ENCODE data around the gene NR3C2. TPM values are rescaled to one million over a fixed set of nuclear protein-coding genes. Genes with fewer than 3 reads are reported as not detected.

Gene NR3C2
- polyA plus RNA-seq, 1 of the 3 experiments (the other 2 are of a cell fraction) = 0.02 TPM

DNA sequence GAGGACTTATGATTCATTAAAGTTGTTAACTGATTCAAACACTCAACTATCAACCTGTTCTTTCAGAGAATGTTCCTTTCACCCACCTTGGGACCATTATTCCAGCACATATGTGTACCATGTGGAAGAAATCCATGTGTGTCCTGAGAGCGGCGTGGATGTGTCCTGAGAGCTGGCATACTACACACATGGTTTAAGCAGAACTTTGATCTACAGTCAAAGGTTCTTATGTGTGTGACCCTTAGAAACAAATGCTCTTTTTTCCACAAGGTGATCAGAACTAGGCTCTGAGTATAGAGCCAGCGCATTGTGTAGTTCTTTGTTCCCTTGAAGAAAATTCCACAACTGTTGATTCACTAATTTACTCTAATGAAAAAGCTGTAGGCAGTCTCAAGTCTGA, 332.0 kb downstream of the NR3C2 start:
- Histone ChIP-seq H2AFZ (ENCODE audit: low read depth) (no peak overlapping the region), H3K9me3 (no peaks in the 10 kb centered on the region), H3K4me3 (ENCODE audit: low read depth in 2 of 2, low read length in 1 of 2) (no peak overlapping the region), H3K27ac (ENCODE audit: low read depth in 2 of 2, low read length in 1 of 2) (no peak overlapping the region), H3F3A (replicated peaks; ENCODE audit: insufficient read depth) (no peaks in the 10 kb centered on the region), H3K36me3 (replicated peaks in 1 of 2; ENCODE audit: control insufficient read depth in 1 of 2, insufficient read depth in 2 of 2, low read length in 1 of 2) (no peaks in the 10 kb centered on the region), H3K27me3 (ENCODE audit: insufficient read depth) (no peaks in the 10 kb centered on the region), H3K79me2 (ENCODE audit: insufficient read depth) (no peaks in the 10 kb centered on the region), H3K9me2 (no peaks in the 10 kb centered on the region), H3K9ac (no peak overlapping the region), H3K4me2 (no peak overlapping the region), H4K20me1 (ENCODE audit: insufficient read depth) (no peaks in the 10 kb centered on the region), H3K4me1 (ENCODE audit: control insufficient read depth in 1 of 2, insufficient read depth in 2 of 2, low read depth in 1 of 2, low read length in 1 of 2) (no peaks in the 10 kb centered on the region)
- ChIA-PET CTCF (no interaction called here), POLR2A (no interaction called here)
- WGBS (ENCODE audit: low lambda C conversion rate) = 76% methylated on average over 3 of the region's 3 CpGs
- TF ChIP-seq REST (IDR thresholded peaks at IDR 0.05; ENCODE audit: low read depth, low read length) (no peak), CHD2 (IDR thresholded peaks at IDR 0.05; ENCODE audit: low read length, partially characterized antibody) (no peak), TEAD4 (IDR thresholded peaks at IDR 0.05; ENCODE audit: borderline replicate concordance, insufficient read depth) (no peak), FOSL2 (IDR thresholded peaks at IDR 0.05; ENCODE audit: borderline replicate concordance, low read depth) (no peak), MXI1 (IDR thresholded peaks at IDR 0.05; ENCODE audit: low read depth, low read length) (no peak), GATA2 (CRISPR knock-in tag; IDR thresholded peaks at IDR 0.05) (no peak), PBX3 (IDR thresholded peaks at IDR 0.05) (no peak), RCOR1 (IDR thresholded peaks at IDR 0.05; ENCODE audit: low read length) (no peak), NFIC (IDR thresholded peaks at IDR 0.05; ENCODE audit: borderline replicate concordance) (no peak), EZH2phosphoT487 (IDR thresholded peaks at IDR 0.05; ENCODE audit: borderline replicate concordance, low read depth) (no peak), YY1 (IDR thresholded peaks at IDR 0.05; ENCODE audit: low read depth) (no peak), SIN3A (IDR thresholded peaks at IDR 0.05; ENCODE audit: borderline replicate concordance, low read depth, low read length) (no peak), RXRA (IDR thresholded peaks at IDR 0.05; ENCODE audit: borderline replicate concordance, low read depth) (no peak), RAD21 (IDR thresholded peaks at IDR 0.05; ENCODE audit: low read length) (no peak), POLR2AphosphoS5 (IDR thresholded peaks at IDR 0.05; ENCODE audit: low read depth, low read length) (no peak), GABPA (IDR thresholded peaks at IDR 0.05; ENCODE audit: low read depth) (no peak)
- TF ChIP-seq, protein P1, sequence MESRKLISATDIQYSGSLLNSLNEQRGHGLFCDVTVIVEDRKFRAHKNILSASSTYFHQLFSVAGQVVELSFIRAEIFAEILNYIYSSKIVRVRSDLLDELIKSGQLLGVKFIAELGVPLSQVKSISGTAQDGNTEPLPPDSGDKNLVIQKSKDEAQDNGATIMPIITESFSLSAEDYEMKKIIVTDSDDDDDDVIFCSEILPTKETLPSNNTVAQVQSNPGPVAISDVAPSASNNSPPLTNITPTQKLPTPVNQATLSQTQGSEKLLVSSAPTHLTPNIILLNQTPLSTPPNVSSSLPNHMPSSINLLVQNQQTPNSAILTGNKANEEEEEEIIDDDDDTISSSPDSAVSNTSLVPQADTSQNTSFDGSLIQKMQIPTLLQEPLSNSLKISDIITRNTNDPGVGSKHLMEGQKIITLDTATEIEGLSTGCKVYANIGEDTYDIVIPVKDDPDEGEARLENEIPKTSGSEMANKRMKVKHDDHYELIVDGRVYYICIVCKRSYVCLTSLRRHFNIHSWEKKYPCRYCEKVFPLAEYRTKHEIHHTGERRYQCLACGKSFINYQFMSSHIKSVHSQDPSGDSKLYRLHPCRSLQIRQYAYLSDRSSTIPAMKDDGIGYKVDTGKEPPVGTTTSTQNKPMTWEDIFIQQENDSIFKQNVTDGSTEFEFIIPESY (IDR thresholded peaks at IDR 0.05; ENCODE audit: borderline replicate concordance, low read depth) = no peak
- TF ChIP-seq, protein P2, sequence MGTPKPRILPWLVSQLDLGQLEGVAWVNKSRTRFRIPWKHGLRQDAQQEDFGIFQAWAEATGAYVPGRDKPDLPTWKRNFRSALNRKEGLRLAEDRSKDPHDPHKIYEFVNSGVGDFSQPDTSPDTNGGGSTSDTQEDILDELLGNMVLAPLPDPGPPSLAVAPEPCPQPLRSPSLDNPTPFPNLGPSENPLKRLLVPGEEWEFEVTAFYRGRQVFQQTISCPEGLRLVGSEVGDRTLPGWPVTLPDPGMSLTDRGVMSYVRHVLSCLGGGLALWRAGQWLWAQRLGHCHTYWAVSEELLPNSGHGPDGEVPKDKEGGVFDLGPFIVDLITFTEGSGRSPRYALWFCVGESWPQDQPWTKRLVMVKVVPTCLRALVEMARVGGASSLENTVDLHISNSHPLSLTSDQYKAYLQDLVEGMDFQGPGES (IDR thresholded peaks at IDR 0.05; ENCODE audit: low read depth, low read length) = no peak
- TF ChIP-seq, protein P3, sequence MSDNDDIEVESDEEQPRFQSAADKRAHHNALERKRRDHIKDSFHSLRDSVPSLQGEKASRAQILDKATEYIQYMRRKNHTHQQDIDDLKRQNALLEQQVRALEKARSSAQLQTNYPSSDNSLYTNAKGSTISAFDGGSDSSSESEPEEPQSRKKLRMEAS (IDR thresholded peaks at IDR 0.05; ENCODE audit: low read depth) = no peak
- DNase-seq = no peak

Measured in SK-N-SH (cell line).